Mesothelial cell of epicardium (in vitro differentiated cells): ENCODE data around the gene GRB10. TPM values are rescaled to one million over a fixed set of nuclear protein-coding genes. Genes with fewer than 3 reads are reported as not detected.

Experiments
- DNase-seq, 2 experiments: peaks; one replicate each; pipeline ENCODE4 v3.0.0; 2021; ENCODE audit warnings: low spot score in 2 of 2; ENCODE audit not compliant: unreplicated experiment in 2 of 2
- H3K27ac Mint-ChIP-seq: 2 replicates; pipeline ENCODE4 v1.8.0; 2021; ENCODE audit warnings: mixed read lengths
- H3K27me3 Mint-ChIP-seq: 2 replicates; pipeline ENCODE4 v1.8.0; 2021; ENCODE audit warnings: low read depth, mixed read lengths
- H3K36me3 Mint-ChIP-seq: 2 replicates; pipeline ENCODE4 v1.8.0; 2021; ENCODE audit warnings: mixed read lengths
- H3K4me1 Mint-ChIP-seq: 2 replicates; pipeline ENCODE4 v1.8.0; 2021; ENCODE audit warnings: mixed read lengths
- H3K4me3 Mint-ChIP-seq: 2 replicates; pipeline ENCODE4 v1.8.0; 2021; ENCODE audit warnings: mild to moderate bottlenecking, moderate library complexity, mixed read lengths
- H3K9me3 Mint-ChIP-seq: 2 replicates; pipeline ENCODE4 v1.8.0; 2021; ENCODE audit warnings: mixed read lengths
- total RNA-seq: library from RNA; stranded (reverse); gene quantifications from 3 replicates; pipeline ENCODE4 v1.2.1, GENCODE V29; 2021
- TF ChIP-seq, protein P1 (sequence below): fragments of 200-600 bp; sonication (generic); IDR thresholded peaks from one replicate; pipeline ENCODE4 v1.5.0; 2021; ENCODE audit warnings: antibody characterized with exemption; ENCODE audit not compliant: unreplicated experiment

The GRB10 gene
- total RNA-seq, 1 donor from 2014 or later = 59.2 TPM

DNA sequence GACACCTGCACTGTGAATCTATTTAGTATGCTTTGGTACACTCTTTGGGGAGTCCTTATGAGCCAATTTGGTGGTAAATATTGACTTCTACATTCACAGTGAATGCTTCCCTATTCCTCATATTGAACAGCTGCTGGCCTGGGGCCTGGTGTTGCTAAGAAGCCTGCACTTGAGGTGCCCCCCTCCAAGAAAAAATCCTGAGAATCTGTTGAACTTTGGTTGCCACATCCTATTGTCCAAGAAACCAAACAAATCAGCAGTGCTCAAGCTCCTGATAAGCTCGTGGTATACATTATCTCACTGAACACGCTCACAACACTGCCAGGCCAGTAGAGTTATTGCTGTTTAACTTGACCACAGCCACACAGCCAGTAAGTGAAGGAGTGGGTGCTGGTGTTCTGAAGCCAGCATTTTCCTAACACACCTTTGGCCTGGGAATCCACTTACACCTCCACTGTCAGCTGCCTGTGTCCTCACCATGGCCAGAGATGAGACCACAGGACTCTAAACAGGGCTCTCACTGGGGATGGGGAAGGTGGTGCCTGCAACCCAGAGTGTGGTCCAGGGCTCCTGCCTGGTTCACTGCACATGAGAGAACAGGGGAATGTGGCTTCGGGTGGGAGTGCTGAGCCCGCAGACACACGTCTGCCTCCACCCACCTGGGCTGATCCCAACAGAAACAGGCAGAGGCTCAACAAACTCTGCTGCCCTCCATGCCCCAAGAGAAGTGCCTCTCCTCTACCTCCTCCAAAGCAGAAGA is 224.2 kb downstream of the GRB10 start:
- H3K27me3 Mint-ChIP-seq = peaks cover 21% of the 10 kb centered on the region
- H3K4me1 Mint-ChIP-seq = no peaks in the 10 kb centered on the region

GRCh38 chr7:50557099-50557498 is 225.6 kb downstream of the GRB10 start:
- TF ChIP-seq, protein P1, sequence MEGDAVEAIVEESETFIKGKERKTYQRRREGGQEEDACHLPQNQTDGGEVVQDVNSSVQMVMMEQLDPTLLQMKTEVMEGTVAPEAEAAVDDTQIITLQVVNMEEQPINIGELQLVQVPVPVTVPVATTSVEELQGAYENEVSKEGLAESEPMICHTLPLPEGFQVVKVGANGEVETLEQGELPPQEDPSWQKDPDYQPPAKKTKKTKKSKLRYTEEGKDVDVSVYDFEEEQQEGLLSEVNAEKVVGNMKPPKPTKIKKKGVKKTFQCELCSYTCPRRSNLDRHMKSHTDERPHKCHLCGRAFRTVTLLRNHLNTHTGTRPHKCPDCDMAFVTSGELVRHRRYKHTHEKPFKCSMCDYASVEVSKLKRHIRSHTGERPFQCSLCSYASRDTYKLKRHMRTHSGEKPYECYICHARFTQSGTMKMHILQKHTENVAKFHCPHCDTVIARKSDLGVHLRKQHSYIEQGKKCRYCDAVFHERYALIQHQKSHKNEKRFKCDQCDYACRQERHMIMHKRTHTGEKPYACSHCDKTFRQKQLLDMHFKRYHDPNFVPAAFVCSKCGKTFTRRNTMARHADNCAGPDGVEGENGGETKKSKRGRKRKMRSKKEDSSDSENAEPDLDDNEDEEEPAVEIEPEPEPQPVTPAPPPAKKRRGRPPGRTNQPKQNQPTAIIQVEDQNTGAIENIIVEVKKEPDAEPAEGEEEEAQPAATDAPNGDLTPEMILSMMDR = no peak
- H3K27ac Mint-ChIP-seq = no peak overlapping the region
- H3K9me3 Mint-ChIP-seq = no peaks in the 10 kb centered on the region
- H3K4me1 Mint-ChIP-seq = no peaks in the 10 kb centered on the region
- no peaks in the 10 kb centered on the region for H3K36me3 Mint-ChIP-seq
- H3K4me3 Mint-ChIP-seq = no peak overlapping the region
- DNase-seq = no peak
- peaks cover 21% of the 10 kb centered on the region for H3K27me3 Mint-ChIP-seq

More for the DNA sequence above, 224.2 kb downstream of the GRB10 start:
- TF ChIP-seq, protein P1 = no peak
- H3K4me3 Mint-ChIP-seq = no peak overlapping the region
- H3K9me3 Mint-ChIP-seq = no peaks in the 10 kb centered on the region
- H3K36me3 Mint-ChIP-seq = no peaks in the 10 kb centered on the region
- no peak overlapping the region for H3K27ac Mint-ChIP-seq
- DNase-seq = no peak

DNA sequence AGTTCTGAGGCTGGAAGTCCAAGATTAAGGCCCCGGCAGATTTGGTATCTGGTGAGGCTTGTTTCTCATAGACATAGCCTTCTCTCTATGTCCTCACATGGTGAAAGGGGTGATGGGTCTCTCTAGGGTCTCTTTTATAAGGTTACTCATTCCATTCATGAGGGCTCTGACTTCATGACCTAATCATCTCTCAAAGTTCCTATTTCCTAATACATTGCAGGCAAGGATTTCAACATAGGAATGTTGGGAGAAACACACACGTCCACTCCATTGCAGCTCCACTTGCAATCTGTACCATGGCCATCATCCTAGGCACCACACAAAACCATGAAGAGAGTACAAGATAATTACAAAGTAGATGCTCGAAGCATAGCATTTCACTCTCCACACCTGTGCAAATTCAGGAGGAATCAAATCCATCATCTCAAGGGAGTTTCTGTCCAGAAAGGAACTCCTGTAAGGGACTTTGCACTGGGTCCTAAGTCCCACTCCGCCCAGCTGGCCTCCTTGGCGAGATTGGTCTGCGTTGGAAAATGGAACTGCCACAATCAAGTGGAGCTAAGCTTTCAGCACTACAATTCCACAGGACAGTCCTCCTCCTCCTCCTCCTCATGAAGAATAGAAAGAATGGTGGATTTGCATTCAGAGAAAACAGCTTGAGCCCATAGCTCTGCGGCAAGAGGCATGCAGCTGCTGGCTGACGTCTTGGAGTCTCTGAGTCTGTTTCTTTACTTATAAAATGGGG is 226.3 kb downstream of the GRB10 start:
- no peaks in the 10 kb centered on the region for H3K9me3 Mint-ChIP-seq
- no peak overlapping the region for H3K27ac Mint-ChIP-seq
- no peak overlapping the region for H3K4me3 Mint-ChIP-seq
- H3K27me3 Mint-ChIP-seq = peaks cover 22% of the 10 kb centered on the region
- H3K4me1 Mint-ChIP-seq = no peaks in the 10 kb centered on the region
- TF ChIP-seq, protein P1 = no peak
- H3K36me3 Mint-ChIP-seq = no peaks in the 10 kb centered on the region
- no peak for DNase-seq

DNA sequence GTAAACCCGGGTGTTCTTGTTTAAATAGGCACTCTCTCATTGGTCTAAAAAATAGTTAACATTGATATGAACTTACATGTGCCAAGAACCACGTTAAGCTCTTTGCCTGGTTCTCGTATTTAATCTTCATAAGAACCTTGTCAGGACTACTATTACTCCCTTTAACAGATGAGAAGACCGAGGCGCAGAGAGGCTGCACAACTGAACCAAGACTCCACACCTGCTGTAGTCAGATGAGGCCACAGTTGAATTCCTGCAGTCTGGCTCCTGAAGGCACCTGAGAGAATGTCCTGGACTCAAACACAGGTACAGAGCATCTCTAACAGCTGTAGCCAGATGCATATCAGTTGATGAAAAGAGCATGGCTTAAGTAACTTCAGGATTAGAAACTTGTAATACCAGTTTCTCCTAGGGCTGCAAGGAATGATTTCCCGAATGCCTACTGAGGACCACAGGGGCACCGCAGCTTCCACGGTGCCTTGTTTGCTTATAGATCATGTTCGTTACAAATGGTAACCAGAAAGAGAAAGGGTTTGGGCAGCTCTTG is 227.0 kb downstream of the GRB10 start:
- H3K27ac Mint-ChIP-seq = no peak overlapping the region
- TF ChIP-seq, protein P1 = no peak
- no peak overlapping the region for H3K4me3 Mint-ChIP-seq
- H3K4me1 Mint-ChIP-seq = no peaks in the 10 kb centered on the region
- H3K36me3 Mint-ChIP-seq = no peaks in the 10 kb centered on the region
- DNase-seq = no peak
- no peaks in the 10 kb centered on the region for H3K9me3 Mint-ChIP-seq
- H3K27me3 Mint-ChIP-seq = peaks cover 20% of the 10 kb centered on the region

- no peak for DNase-seq
- no peaks in the 10 kb centered on the region for H3K9me3 Mint-ChIP-seq
Measured at GRCh38 chr7:50554431-50555322, 228.0 kb downstream of the GRB10 start.

More at GRCh38 chr7:50554431-50555322, 228.0 kb downstream of the GRB10 start:
- H3K4me1 Mint-ChIP-seq = no peaks in the 10 kb centered on the region
- no peaks in the 10 kb centered on the region for H3K36me3 Mint-ChIP-seq
- H3K27me3 Mint-ChIP-seq = peaks cover 19% of the 10 kb centered on the region
- no peak overlapping the region for H3K27ac Mint-ChIP-seq
- no peak overlapping the region for H3K4me3 Mint-ChIP-seq
- TF ChIP-seq, protein P1 = no peak
